PFSK-1 (cell line): Measurements from ENCODE around the gene PHOSPHO2.

ENCODE experiments used
- FOXP2 ChIP-seq: optimal IDR thresholded peaks from 2 replicates; pipeline ENCODE3; 2011; ENCODE audit warnings: borderline replicate concordance, control low read depth, inconsistent platforms; ENCODE audit not compliant: insufficient read depth; ENCODE audit errors: extremely low read length, extremely low read depth
- POLR2AphosphoS5 ChIP-seq: IDR thresholded peaks from 2 replicates; pipeline ENCODE4 v1.6.1; 2012; ENCODE audit warnings: low read depth, mild to moderate bottlenecking, control low read depth, low read length, moderate library complexity
- REST ChIP-seq, 2 experiments: IDR thresholded peaks; 2 replicates each; pipeline versions ENCODE4 v1.6.1 to v1.8.0; 2011 to 2012; ENCODE audit warnings: low read depth in 2 of 2, low read length in 2 of 2, control low read depth in 1 of 2, inconsistent platforms in 1 of 2, mild to moderate bottlenecking in 1 of 2, moderate library complexity in 1 of 2; ENCODE audit not compliant: insufficient read depth in 1 of 2
- SIN3A ChIP-seq: IDR thresholded peaks from 2 replicates; pipeline ENCODE4 v1.6.1; 2012; ENCODE audit warnings: mild to moderate bottlenecking, low read length, moderate library complexity, borderline replicate concordance; ENCODE audit not compliant: insufficient read depth
- TAF1 ChIP-seq: IDR thresholded peaks from 2 replicates; pipeline ENCODE4 v1.6.1; 2012; ENCODE audit warnings: low read length, control low read depth, borderline replicate concordance; ENCODE audit not compliant: insufficient read depth

The PHOSPHO2 gene

GRCh38 chr2:169739351-169739750 is 45.1 kb downstream of the PHOSPHO2 start:
- no peak for TF ChIP-seq TAF1
- TF ChIP-seq SIN3A, result no peak
- TF ChIP-seq REST (IDR thresholded peaks at IDR 0.05; ENCODE audit: insufficient read depth in 1 of 2, low read depth in 2 of 2, low read length in 2 of 2), result no peak
- TF ChIP-seq FOXP2, result no peak
- TF ChIP-seq POLR2AphosphoS5, result no peak

- TF ChIP-seq SIN3A (no peak), FOXP2 (no peak), REST (IDR thresholded peaks at IDR 0.05; ENCODE audit: insufficient read depth in 1 of 2, low read depth in 2 of 2, low read length in 2 of 2) (no peak), POLR2AphosphoS5 (no peak), TAF1 (no peak)
These were observed 49.3 kb downstream of the PHOSPHO2 start for GRCh38 chr2:169743549-169743948.

- TF ChIP-seq SIN3A (no peak), POLR2AphosphoS5 (no peak), FOXP2 (no peak), REST (IDR thresholded peaks at IDR 0.05; ENCODE audit: insufficient read depth in 1 of 2, low read depth in 2 of 2, low read length in 2 of 2) (no peak), TAF1 (no peak)
These were observed 52.0 kb downstream of the PHOSPHO2 start for GRCh38 chr2:169746240-169746639.

GRCh38 chr2:169748319-169748718 is 54.0 kb downstream of the PHOSPHO2 start:
- TF ChIP-seq REST (IDR thresholded peaks at IDR 0.05; ENCODE audit: insufficient read depth in 1 of 2, low read depth in 2 of 2, low read length in 2 of 2) (no peak), FOXP2 (no peak), TAF1 (no peak), POLR2AphosphoS5 (no peak), SIN3A (no peak)
